CD14-positive monocyte (primary cell): ENCODE measurements around the gene AMPH. TPM values are rescaled to one million over a fixed set of nuclear protein-coding genes. Genes with fewer than 3 reads are reported as not detected.

Experiments
- DNase-seq, 3 donors: peaks; one replicate each; pipeline ENCODE4 v3.0.0-alpha.2; 2011 to 2022
- H2AFZ ChIP-seq: 2 replicates; pipeline ENCODE4 v1.6.0; 2012; ENCODE audit warnings: mild to moderate bottlenecking, low read depth, low read length, inconsistent platforms; ENCODE audit not compliant: insufficient read depth, poor library complexity, severe bottlenecking
- H3K27ac ChIP-seq, 2 donors: 1 replicate in 1 of 2; 2 replicates in 1 of 2; pipeline ENCODE4 v1.5.1; 2012 to 2013; ENCODE audit warnings: low read length in 2 of 2, control low read depth in 1 of 2, inconsistent platforms in 1 of 2, low read depth in 1 of 2, mild to moderate bottlenecking in 1 of 2
- H3K27me3 ChIP-seq, 2 donors: one replicate each; pipeline versions ENCODE4 v1.6.0 to v1.6.1; 2011 to 2013; ENCODE audit warnings: low read length in 2 of 2; ENCODE audit not compliant: control insufficient read depth in 2 of 2, insufficient read depth in 2 of 2
- H3K36me3 ChIP-seq, 2 donors: replicated peaks in 1 of 2; 1 replicate in 1 of 2; 2 replicates in 1 of 2; pipeline versions ENCODE4 v1.5.1 to v1.6.1; 2012 to 2013; ENCODE audit warnings: low read length in 2 of 2, control low read depth in 1 of 2, inconsistent platforms in 1 of 2, mild to moderate bottlenecking in 1 of 2; ENCODE audit not compliant: insufficient read depth in 2 of 2, control insufficient read depth in 1 of 2
- H3K4me1 ChIP-seq, 2 donors: 1 replicate in 1 of 2; 2 replicates in 1 of 2; pipeline versions ENCODE4 v1.5.1 to v1.6.1; 2012 to 2013; ENCODE audit warnings: low read length in 2 of 2, control low read depth in 1 of 2, inconsistent platforms in 1 of 2, mild to moderate bottlenecking in 1 of 2, moderate library complexity in 1 of 2; ENCODE audit not compliant: insufficient read depth in 2 of 2, control insufficient read depth in 1 of 2
- H3K4me2 ChIP-seq: replicated peaks from 2 replicates; pipeline ENCODE3; 2012; ENCODE audit warnings: low read length, moderate library complexity, mild to moderate bottlenecking; ENCODE audit not compliant: poor library complexity, severe bottlenecking; ENCODE audit errors: extremely low read depth
- H3K4me3 ChIP-seq, 3 experiments: fragments of 200-600 bp in 1 of 3; sonication (generic) in 1 of 3; replicated peaks in 1 of 3; 1 replicate in 2 of 3; 2 replicates in 1 of 3; pipeline ENCODE4 v1.5.1; 2011 to 2013; ENCODE audit warnings: low read length in 3 of 3, mild to moderate bottlenecking in 3 of 3, control low read depth in 2 of 3, low read depth in 2 of 3, inconsistent platforms in 1 of 3, moderate library complexity in 1 of 3
- H3K79me2 ChIP-seq: 2 replicates; pipeline ENCODE4 v1.6.0; 2012; ENCODE audit warnings: mild to moderate bottlenecking, control low read depth, inconsistent platforms, low read length, moderate library complexity; ENCODE audit not compliant: insufficient read depth
- H3K9ac ChIP-seq: 2 replicates; pipeline ENCODE4 v1.6.0; 2017; ENCODE audit warnings: low read length, mild to moderate bottlenecking; ENCODE audit not compliant: insufficient read depth, poor library complexity, severe bottlenecking
- H3K9me3 ChIP-seq, 2 donors: replicated peaks in 1 of 2; 1 replicate in 1 of 2; 2 replicates in 1 of 2; pipeline versions ENCODE4 v1.5.1 to v1.6.1; 2012 to 2013; ENCODE audit warnings: low read length in 2 of 2, control low read depth in 1 of 2; ENCODE audit not compliant: control insufficient read depth in 1 of 2, insufficient read depth in 1 of 2
- H4K20me1 ChIP-seq: 2 replicates; pipeline ENCODE4 v1.6.0; 2012; ENCODE audit warnings: mild to moderate bottlenecking, low read length, control low read depth, moderate library complexity; ENCODE audit not compliant: insufficient read depth
- H3K27ac Mint-ChIP-seq, 7 donors: one replicate each; pipeline ENCODE4 v1.8.0; 2020; ENCODE audit warnings: mild to moderate bottlenecking in 7 of 7, mixed read lengths in 7 of 7, moderate library complexity in 6 of 7, inconsistent platforms in 2 of 7
- H3K27me3 Mint-ChIP-seq, 3 donors: one replicate each; pipeline ENCODE4 v1.8.0; 2021 to 2022; ENCODE audit warnings: low read depth in 3 of 3, mild to moderate bottlenecking in 3 of 3, mixed read lengths in 3 of 3, moderate library complexity in 3 of 3, inconsistent platforms in 1 of 3
- H3K36me3 Mint-ChIP-seq, 2 donors: one replicate each; pipeline ENCODE4 v1.8.0; 2020; ENCODE audit warnings: mixed read lengths in 2 of 2, inconsistent platforms in 1 of 2, mild to moderate bottlenecking in 1 of 2
- H3K4me1 Mint-ChIP-seq: one replicate; pipeline ENCODE4 v1.8.0; 2020; ENCODE audit warnings: mild to moderate bottlenecking, mixed read lengths
- H3K4me3 Mint-ChIP-seq, 2 donors: one replicate each; pipeline ENCODE4 v1.8.0; 2020; ENCODE audit warnings: mild to moderate bottlenecking in 2 of 2, mixed read lengths in 2 of 2, moderate library complexity in 1 of 2
- H3K9me3 Mint-ChIP-seq, 7 donors: one replicate each; pipeline ENCODE4 v1.8.0; 2020 to 2022; ENCODE audit warnings: mixed read lengths in 7 of 7, mild to moderate bottlenecking in 6 of 7, moderate library complexity in 6 of 7, inconsistent platforms in 2 of 7
- WGBS: methylation state at CpG from one replicate; pipeline ENCODE4 v1.1.5; 2013; ENCODE audit warnings: missing lambda C conversion rate; ENCODE audit not compliant: insufficient coverage; 5-methylcytosine and 5-hydroxymethylcytosine counted together
- intact Hi-C, 2 donors: fragments of 100-400 bp; cut with micrococcal nuclease; formaldehyde crosslinking; loops; one replicate each; pipeline versions ENCODE4 v1.15.0 to v1.15.1; 2023
- polyA plus RNA-seq, 3 donors: library from polyadenylated mRNA; depleted of rRNA in 1 of 3; unstranded in 2 of 3; stranded (reverse) in 1 of 3; fragments of 300-500 nt in 2 of 3; fragments of >200 nt in 1 of 3; fragmentation: Illumina TruSeq in 2 of 3; gene quantifications; 1 replicate in 2 of 3; 2 replicates in 1 of 3; pipeline ENCODE4 v1.2.3, GENCODE V29; 2012 to 2021
- TF ChIP-seq, protein P1 (sequence below): fragments of 200-600 bp; IDR thresholded peaks from one replicate; pipeline ENCODE4 v1.8.0; 2022; ENCODE audit warnings: antibody characterized with exemption, mild to moderate bottlenecking

AMPH gene
- polyA plus RNA-seq, 3 donors: 0.61 to 0.96 (median 0.67) TPM

DNA sequence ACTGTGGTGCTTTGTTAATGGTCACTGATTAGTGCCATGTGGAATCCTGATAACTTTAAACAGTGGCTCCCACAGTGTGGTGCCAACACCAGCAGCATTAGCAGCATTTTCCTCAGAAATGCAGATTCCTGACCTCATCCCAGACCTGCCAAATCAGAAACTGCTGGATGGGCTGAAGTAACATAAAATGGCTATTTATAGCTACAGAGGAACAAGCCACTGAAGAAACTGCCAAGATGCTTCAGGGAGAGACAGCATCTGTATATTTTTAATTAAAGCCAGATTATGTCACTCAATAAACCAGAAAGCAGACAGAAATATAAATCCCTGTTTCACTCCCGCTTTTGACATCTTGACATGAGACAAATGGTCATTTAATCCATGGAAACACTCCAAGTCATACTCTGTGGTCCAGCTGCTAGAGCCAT lies 178.5 kb downstream of the AMPH start:
- no peaks in the 10 kb centered on the region for H3K36me3 Mint-ChIP-seq
- H4K20me1 ChIP-seq: no peaks in the 10 kb centered on the region
- TF ChIP-seq, protein P1, sequence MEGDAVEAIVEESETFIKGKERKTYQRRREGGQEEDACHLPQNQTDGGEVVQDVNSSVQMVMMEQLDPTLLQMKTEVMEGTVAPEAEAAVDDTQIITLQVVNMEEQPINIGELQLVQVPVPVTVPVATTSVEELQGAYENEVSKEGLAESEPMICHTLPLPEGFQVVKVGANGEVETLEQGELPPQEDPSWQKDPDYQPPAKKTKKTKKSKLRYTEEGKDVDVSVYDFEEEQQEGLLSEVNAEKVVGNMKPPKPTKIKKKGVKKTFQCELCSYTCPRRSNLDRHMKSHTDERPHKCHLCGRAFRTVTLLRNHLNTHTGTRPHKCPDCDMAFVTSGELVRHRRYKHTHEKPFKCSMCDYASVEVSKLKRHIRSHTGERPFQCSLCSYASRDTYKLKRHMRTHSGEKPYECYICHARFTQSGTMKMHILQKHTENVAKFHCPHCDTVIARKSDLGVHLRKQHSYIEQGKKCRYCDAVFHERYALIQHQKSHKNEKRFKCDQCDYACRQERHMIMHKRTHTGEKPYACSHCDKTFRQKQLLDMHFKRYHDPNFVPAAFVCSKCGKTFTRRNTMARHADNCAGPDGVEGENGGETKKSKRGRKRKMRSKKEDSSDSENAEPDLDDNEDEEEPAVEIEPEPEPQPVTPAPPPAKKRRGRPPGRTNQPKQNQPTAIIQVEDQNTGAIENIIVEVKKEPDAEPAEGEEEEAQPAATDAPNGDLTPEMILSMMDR: no peak
- H3K4me1 ChIP-seq: no peaks in the 10 kb centered on the region
- peaks cover 0 to 6% of the 10 kb centered on the region in 2 donors for H3K9me3 ChIP-seq
- H3K4me1 Mint-ChIP-seq: no peaks in the 10 kb centered on the region
- no peak overlapping the region for H3K4me2 ChIP-seq
- no peak overlapping the region for H2AFZ ChIP-seq
- no peak overlapping the region for H3K27ac ChIP-seq
- no peak overlapping the region for H3K9ac ChIP-seq
- H3K27me3 Mint-ChIP-seq: peaks cover 0 to 6% (median 0%) of the 10 kb centered on the region in 3 donors
- H3K9me3 Mint-ChIP-seq: peaks cover 0 to 6% (median 0%) of the 10 kb centered on the region in 7 donors
- H3K79me2 ChIP-seq: no peaks in the 10 kb centered on the region
- H3K27ac Mint-ChIP-seq: no peak overlapping the region
- H3K36me3 ChIP-seq: no peaks in the 10 kb centered on the region
- WGBS: no CpG with 5 or more reads among the region's 1 CpG
- H3K4me3 ChIP-seq: no peak overlapping the region
- H3K4me3 Mint-ChIP-seq: no peak overlapping the region
- intact Hi-C loops: no loop called here
- no peak for DNase-seq
- no peaks in the 10 kb centered on the region for H3K27me3 ChIP-seq

GRCh38 chr7:38451840-38452239 lies 179.3 kb downstream of the AMPH start:
- H3K27ac Mint-ChIP-seq: no peak overlapping the region
- Histone ChIP-seq H3K4me2 (no peak overlapping the region), H4K20me1 (no peaks in the 10 kb centered on the region), H3K9ac (no peak overlapping the region), H2AFZ (no peak overlapping the region), H3K4me1 (no peaks in the 10 kb centered on the region), H3K9me3 (peaks cover 0 to 6% of the 10 kb centered on the region in 2 donors), H3K27me3 (no peaks in the 10 kb centered on the region), H3K36me3 (no peaks in the 10 kb centered on the region), H3K79me2 (no peaks in the 10 kb centered on the region), H3K4me3 (no peak overlapping the region), H3K27ac (no peak overlapping the region)
- H3K36me3 Mint-ChIP-seq: no peaks in the 10 kb centered on the region
- no peak overlapping the region for H3K4me3 Mint-ChIP-seq
- TF ChIP-seq, protein P1: no peak
- 0% methylated on average over 1 of the region's 2 CpGs for WGBS
- H3K9me3 Mint-ChIP-seq: peaks cover 0 to 6% (median 0%) of the 10 kb centered on the region in 7 donors
- intact Hi-C loops: no loop called here
- peaks cover 0 to 6% (median 0%) of the 10 kb centered on the region in 3 donors for H3K27me3 Mint-ChIP-seq
- no peaks in the 10 kb centered on the region for H3K4me1 Mint-ChIP-seq
- DNase-seq: no peak
